Adipocyte (in vitro differentiated cells): ENCODE data around the gene MYO15B.
"Not testable (repeated sequence)": the region's sequence is repeated elsewhere in the genome, so short reads cannot be mapped to it uniquely, and the experiment has no call there.

Experiments
- DNase-seq: peaks from one replicate; pipeline ENCODE4 v3.0.0-alpha.2; 2015; ENCODE audit warnings: low read depth
- H3K27me3 ChIP-seq: replicated peaks from 2 replicates; pipeline ENCODE4 v1.7.0; 2013; ENCODE audit warnings: mild to moderate bottlenecking, low read length, moderate library complexity; ENCODE audit not compliant: control insufficient read depth, insufficient read depth
- H3K36me3 ChIP-seq: 2 replicates; pipeline ENCODE4 v1.7.0; 2013; ENCODE audit warnings: low read length, mild to moderate bottlenecking, moderate library complexity; ENCODE audit not compliant: control insufficient read depth, insufficient read depth, severe bottlenecking
- H3K4me1 ChIP-seq: 2 replicates; pipeline ENCODE4 v1.7.0; 2013; ENCODE audit warnings: mild to moderate bottlenecking, low read length, moderate library complexity; ENCODE audit not compliant: control insufficient read depth, insufficient read depth
- H3K4me3 ChIP-seq: 2 replicates; pipeline ENCODE4 v1.7.0; 2013; ENCODE audit warnings: mild to moderate bottlenecking, low read length, moderate library complexity
- H3K9ac ChIP-seq: 2 replicates; pipeline ENCODE4 v1.7.0; 2013; ENCODE audit warnings: mild to moderate bottlenecking, low read length, moderate library complexity
- H3K9me3 ChIP-seq: 2 replicates; pipeline ENCODE4 v1.7.0; 2013; ENCODE audit warnings: mild to moderate bottlenecking, low read length, moderate library complexity; ENCODE audit not compliant: control insufficient read depth

Gene MYO15B

GRCh38 chr17:75638039-75638438 lies 50.4 kb downstream of the MYO15B start:
- H3K4me1 ChIP-seq = peaks cover 14% of the 10 kb centered on the region
- not testable (repeated sequence) for H3K27me3 ChIP-seq, H3K9me3 ChIP-seq, H3K36me3 ChIP-seq, DNase-seq, H3K4me3 ChIP-seq, H3K9ac ChIP-seq

- Histone ChIP-seq H3K27me3 (no peaks in the 10 kb centered on the region), H3K9ac (no peak overlapping the region), H3K4me1 (peaks cover 6% of the 10 kb centered on the region), H3K36me3 (peaks cover 4% of the 10 kb centered on the region), H3K9me3 (no peaks in the 10 kb centered on the region), H3K4me3 (no peak overlapping the region)
- no peak for DNase-seq
These were observed 51.3 kb downstream of the MYO15B start for GRCh38 chr17:75638893-75639292.

GRCh38 chr17:75639327-75639726 lies 51.7 kb downstream of the MYO15B start:
- Histone ChIP-seq H3K9me3 (no peaks in the 10 kb centered on the region), H3K4me1 (peaks cover 2% of the 10 kb centered on the region), H3K27me3 (no peaks in the 10 kb centered on the region), H3K9ac (no peak overlapping the region), H3K36me3 (peaks cover 4% of the 10 kb centered on the region), H3K4me3 (no peak overlapping the region)
- no peak for DNase-seq

GRCh38 chr17:75639771-75640555 lies 52.4 kb downstream of the MYO15B start:
- Histone ChIP-seq H3K9ac (no peak overlapping the region), H3K4me3 (no peak overlapping the region), H3K27me3 (no peaks in the 10 kb centered on the region), H3K36me3 (peaks cover 4% of the 10 kb centered on the region), H3K4me1 (no peaks in the 10 kb centered on the region), H3K9me3 (no peaks in the 10 kb centered on the region)
- DNase-seq = no peak

GRCh38 chr17:75640556-75641119 lies 53.0 kb downstream of the MYO15B start:
- Histone ChIP-seq H3K9me3 (no peaks in the 10 kb centered on the region), H3K27me3 (no peaks in the 10 kb centered on the region), H3K36me3 (peaks cover 4% of the 10 kb centered on the region), H3K9ac (no peak overlapping the region), H3K4me3 (no peak overlapping the region), H3K4me1 (no peaks in the 10 kb centered on the region)
- DNase-seq = no peak

GRCh38 chr17:75641343-75641742 lies 53.7 kb downstream of the MYO15B start:
- H3K4me3 ChIP-seq = no peak overlapping the region
- no peak overlapping the region for H3K9ac ChIP-seq
- DNase-seq = no peak

GRCh38 chr17:75642182-75642783 lies 54.7 kb downstream of the MYO15B start:
- no peak for DNase-seq
- H3K9ac ChIP-seq = no peak overlapping the region

More at GRCh38 chr17:75641343-75641742, 53.7 kb downstream of the MYO15B start:
- H3K27me3 ChIP-seq = no peaks in the 10 kb centered on the region
- H3K36me3 ChIP-seq = peaks cover 4% of the 10 kb centered on the region
- H3K4me1 ChIP-seq = no peaks in the 10 kb centered on the region
- no peaks in the 10 kb centered on the region for H3K9me3 ChIP-seq

GRCh38 chr17:75642784-75643642 lies 55.4 kb downstream of the MYO15B start:
- no peak for DNase-seq

More at GRCh38 chr17:75642182-75642783, 54.7 kb downstream of the MYO15B start:
- H3K4me3 ChIP-seq = no peak overlapping the region
- no peaks in the 10 kb centered on the region for H3K9me3 ChIP-seq
- H3K4me1 ChIP-seq = no peaks in the 10 kb centered on the region
- peaks cover 4% of the 10 kb centered on the region for H3K36me3 ChIP-seq
- no peaks in the 10 kb centered on the region for H3K27me3 ChIP-seq

GRCh38 chr17:75643643-75644017 lies 56.0 kb downstream of the MYO15B start:
- no peaks in the 10 kb centered on the region for H3K4me1 ChIP-seq
- no peak overlapping the region for H3K9ac ChIP-seq
- no peaks in the 10 kb centered on the region for H3K9me3 ChIP-seq
- H3K27me3 ChIP-seq = no peaks in the 10 kb centered on the region
- H3K4me3 ChIP-seq = no peak overlapping the region
- peaks cover 7% of the 10 kb centered on the region for H3K36me3 ChIP-seq
- DNase-seq = no peak

More at GRCh38 chr17:75642784-75643642, 55.4 kb downstream of the MYO15B start:
- no peaks in the 10 kb centered on the region for H3K4me1 ChIP-seq
- no peaks in the 10 kb centered on the region for H3K27me3 ChIP-seq
- H3K4me3 ChIP-seq = no peak overlapping the region
- no peaks in the 10 kb centered on the region for H3K9me3 ChIP-seq
- H3K9ac ChIP-seq = no peak overlapping the region
- H3K36me3 ChIP-seq = peaks cover 5% of the 10 kb centered on the region

GRCh38 chr17:75645501-75645888 lies 57.9 kb downstream of the MYO15B start:
- Histone ChIP-seq H3K4me1 (no peaks in the 10 kb centered on the region), H3K36me3 (peaks cover 15% of the 10 kb centered on the region), H3K27me3 (no peaks in the 10 kb centered on the region), H3K4me3 (no peak overlapping the region), H3K9ac (no peak overlapping the region), H3K9me3 (no peaks in the 10 kb centered on the region)
- DNase-seq = no peak
